ENCODE data around the gene TP53I13. TPM values are rescaled to one million over a fixed set of nuclear protein-coding genes. Genes with fewer than 3 reads are reported as not detected.

TP53I13 gene
- total and polyA plus RNA-seq, 10 of the 15 experiments (the other 5 are each of a cell fraction or from before 2014, with no cell fraction given) = 0.31 to 45.1 (median 19.5) TPM; not detected in 1

GRCh38 chr17:29579866-29580771, 11.6 kb downstream of the TP53I13 start (continued):
- TF ChIP-seq POLR2AphosphoS2 (IDR thresholded peaks at IDR 0.05; ENCODE audit: low read depth, low read length) (no peak), GATAD2B (conservative IDR thresholded peaks at IDR 0.05; ENCODE audit: low read depth) (no peak; the same call in 1 of the 2 replicates), CHD2 (IDR thresholded peaks at IDR 0.05; ENCODE audit: borderline replicate concordance, low read depth, low read length) (0 out of 2 replicates have a peak, but pooled peaks have one; percentile 14), CREB1 (IDR thresholded peaks at IDR 0.05; ENCODE audit: low read depth) (no peak; the same call in 1 of the 2 replicates), RBBP5 (conservative IDR thresholded peaks at IDR 0.05) (no peak), POLR2AphosphoS5 (IDR thresholded peaks at IDR 0.05; ENCODE audit: low read length) (no peak), POLR2A (IDR thresholded peaks at IDR 0.05; ENCODE audit: low read depth, low read length) (no peak), BRCA1 (IDR thresholded peaks at IDR 0.05; ENCODE audit: low read depth, low read length) (no peak), SRF (IDR thresholded peaks at IDR 0.05; ENCODE audit: low read depth in 2 of 2, low read length in 2 of 2) (no peak), E2F4 (IDR thresholded peaks at IDR 0.05; ENCODE audit: low read depth, low read length) (no peak), RCOR1 (conservative IDR thresholded peaks at IDR 0.05; ENCODE audit: low read depth, low read length) (no peak), STAT1 (conservative IDR thresholded peaks at IDR 0.05) (no peak), SMAD5 (IDR thresholded peaks at IDR 0.05; ENCODE audit: low read depth) (no peak), PKNOX1 (IDR thresholded peaks at IDR 0.05) (peak; percentile 96), CHD1 (IDR thresholded peaks at IDR 0.05; ENCODE audit: low read depth, low read length) (no peak), ZBTB11 (CRISPR knock-in tag; IDR thresholded peaks at IDR 0.05) (no peak), KAT2A (conservative IDR thresholded peaks at IDR 0.05; ENCODE audit: control insufficient read depth, low read depth, low read length) (no peak), NKRF (conservative IDR thresholded peaks at IDR 0.05) (no peak), REST (IDR thresholded peaks at IDR 0.05; ENCODE audit: low read depth, low read length) (no peak)
